ENCODE data around the gene TOMM5.

Gene TOMM5

GRCh38 chr9:37592108-37592951 is at the start of gene TOMM5:
Gene TOMM5, minus strand, starts transcription at chr9:37592597. Its CDS starts 65 bp downstream, at chr9:37592532.
- DNase-seq: peak; percentile 96

DNA sequence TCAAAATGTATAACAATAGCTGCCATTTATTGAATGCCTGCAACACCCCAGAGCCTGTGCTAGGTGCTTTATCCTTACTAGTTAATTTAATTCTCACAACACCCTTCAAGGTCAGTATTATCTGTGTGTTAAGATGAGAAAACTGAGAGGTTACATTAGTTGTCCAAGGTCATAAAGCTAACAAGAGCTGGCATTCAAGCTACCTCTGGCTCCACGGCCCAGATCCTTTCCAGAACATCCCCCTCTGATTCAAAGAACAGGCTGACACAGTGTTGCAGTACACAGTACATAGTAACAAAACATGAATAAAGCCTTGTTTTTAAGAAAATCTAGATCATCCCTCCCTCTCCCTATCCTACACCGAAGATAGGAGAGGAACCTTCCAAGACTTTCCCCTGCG is 48.9 kb upstream of the TOMM5 start:
- no peak for DNase-seq

GRCh38 chr9:37640246-37640645 is 47.8 kb upstream of the TOMM5 start:
- no peak for DNase-seq

GRCh38 chr9:37639841-37640240 is 47.4 kb upstream of the TOMM5 start:
- no peak for DNase-seq

DNA sequence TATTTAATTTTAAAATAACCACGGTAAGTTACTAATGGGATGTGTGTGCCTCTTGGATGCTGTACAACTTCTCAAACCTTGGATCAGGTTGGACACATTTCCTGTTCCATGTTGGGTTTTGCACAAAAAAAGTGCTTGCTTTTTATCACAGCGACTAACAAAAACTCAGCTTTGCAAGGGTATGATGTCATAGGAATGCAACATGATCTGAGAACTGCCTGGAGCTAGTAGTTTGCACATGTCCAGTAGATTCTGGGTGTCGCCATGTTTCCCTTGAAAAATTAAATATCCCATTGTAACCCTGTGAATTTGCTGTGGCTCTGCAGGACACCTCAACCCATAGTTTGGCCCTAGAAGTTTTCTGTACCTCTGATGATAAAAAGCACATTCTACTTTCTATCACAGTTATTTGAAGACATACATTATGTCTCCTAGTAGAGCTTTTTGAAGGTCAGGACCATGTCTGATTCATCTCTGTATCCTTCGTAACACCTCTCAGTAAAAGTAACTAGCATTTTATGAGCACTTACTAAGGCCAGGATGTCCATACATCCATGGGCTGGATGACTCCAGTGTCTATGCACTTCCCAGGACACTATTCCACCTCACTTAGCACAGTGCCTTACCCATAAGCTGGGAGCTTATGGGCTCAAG is 46.8 kb upstream of the TOMM5 start:
- DNase-seq: no peak

GRCh38 chr9:37636511-37637448 is 44.4 kb upstream of the TOMM5 start:
- DNase-seq: no peak

- no peak for DNase-seq
Observed at GRCh38 chr9:37635808-37636207, 43.4 kb upstream of the TOMM5 start.

DNA sequence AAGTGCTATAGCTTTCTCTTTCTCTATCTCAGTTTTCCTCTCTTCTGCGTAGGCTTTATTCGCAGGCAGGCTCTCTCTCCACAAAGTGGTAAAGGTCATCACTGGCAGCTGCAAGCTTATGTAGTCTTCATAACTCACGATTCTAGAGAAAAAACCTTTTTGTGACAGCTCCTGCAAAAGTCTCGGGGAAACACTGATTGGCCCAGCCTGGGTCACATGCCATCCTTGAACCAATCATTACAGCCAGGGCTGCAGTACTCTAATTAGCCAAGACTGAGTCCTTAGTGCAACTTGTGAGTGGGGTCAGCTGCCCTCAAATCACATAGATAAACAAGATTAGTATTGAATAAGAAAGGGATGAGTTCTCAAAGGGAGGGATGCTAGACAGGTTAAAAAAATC is 40.1 kb upstream of the TOMM5 start:
- DNase-seq: no peak

- no peak for DNase-seq
Observed at GRCh38 chr9:37626708-37627292, 34.4 kb upstream of the TOMM5 start.

GRCh38 chr9:37625758-37626147 is 33.4 kb upstream of the TOMM5 start:
- no peak for DNase-seq

DNA sequence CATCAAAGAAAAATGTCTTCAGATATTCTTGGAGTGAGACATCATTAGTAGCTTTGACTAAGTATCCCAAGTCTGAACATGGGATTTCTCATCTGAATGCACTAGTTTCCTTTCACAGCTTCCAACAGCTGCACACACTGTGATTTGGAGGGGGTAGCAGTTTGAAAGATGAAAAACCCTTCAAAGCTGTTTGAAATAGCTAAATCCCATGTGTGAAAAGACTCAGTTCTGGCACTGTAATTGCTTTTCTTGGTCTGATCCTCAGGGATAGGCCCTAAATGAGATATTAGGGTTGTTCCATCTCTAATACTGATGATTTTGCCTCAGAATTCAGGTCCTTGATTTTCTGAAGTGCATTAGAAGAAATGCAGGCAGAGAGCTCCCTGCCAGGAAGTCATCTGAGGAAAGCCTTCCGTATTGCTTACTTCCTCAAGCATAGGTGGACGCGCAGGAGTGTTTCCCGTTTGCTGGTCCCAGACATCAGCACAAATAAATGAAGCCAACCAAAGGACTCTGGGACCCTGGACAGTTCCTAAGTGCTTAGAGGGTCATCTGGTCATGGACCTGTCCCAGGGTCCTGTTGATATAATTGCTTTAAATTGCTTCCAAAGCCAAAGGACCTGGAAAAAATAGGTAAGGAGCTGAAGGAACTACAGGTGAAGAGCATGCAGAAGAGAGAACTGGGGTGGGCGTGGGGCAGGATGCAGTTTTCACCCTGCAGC is 32.8 kb upstream of the TOMM5 start:
- DNase-seq: no peak

DNA sequence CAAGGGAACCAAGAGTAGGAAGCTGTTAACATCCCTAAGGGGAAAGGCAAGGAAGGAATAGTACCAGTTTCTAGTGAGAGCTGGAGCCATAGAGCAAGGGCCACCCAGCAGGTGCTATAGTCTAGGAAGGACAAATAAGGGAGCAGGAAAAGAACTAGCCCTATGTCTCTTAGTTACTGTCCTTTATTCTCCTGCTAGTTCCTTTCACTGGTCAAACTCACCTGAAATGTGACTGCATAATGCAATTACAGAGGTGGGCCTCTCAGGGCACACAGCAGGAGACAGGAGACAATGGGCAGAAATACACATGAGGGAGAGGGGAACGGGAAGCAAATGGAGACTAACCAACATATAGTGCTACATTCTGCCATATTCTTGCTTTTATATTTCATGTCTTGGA is 31.7 kb upstream of the TOMM5 start:
- DNase-seq: no peak

- DNase-seq: no peak
Observed at GRCh38 chr9:37623267-37623666, 30.9 kb upstream of the TOMM5 start.

GRCh38 chr9:37622462-37622861 is 30.1 kb upstream of the TOMM5 start:
- no peak for DNase-seq

DNA sequence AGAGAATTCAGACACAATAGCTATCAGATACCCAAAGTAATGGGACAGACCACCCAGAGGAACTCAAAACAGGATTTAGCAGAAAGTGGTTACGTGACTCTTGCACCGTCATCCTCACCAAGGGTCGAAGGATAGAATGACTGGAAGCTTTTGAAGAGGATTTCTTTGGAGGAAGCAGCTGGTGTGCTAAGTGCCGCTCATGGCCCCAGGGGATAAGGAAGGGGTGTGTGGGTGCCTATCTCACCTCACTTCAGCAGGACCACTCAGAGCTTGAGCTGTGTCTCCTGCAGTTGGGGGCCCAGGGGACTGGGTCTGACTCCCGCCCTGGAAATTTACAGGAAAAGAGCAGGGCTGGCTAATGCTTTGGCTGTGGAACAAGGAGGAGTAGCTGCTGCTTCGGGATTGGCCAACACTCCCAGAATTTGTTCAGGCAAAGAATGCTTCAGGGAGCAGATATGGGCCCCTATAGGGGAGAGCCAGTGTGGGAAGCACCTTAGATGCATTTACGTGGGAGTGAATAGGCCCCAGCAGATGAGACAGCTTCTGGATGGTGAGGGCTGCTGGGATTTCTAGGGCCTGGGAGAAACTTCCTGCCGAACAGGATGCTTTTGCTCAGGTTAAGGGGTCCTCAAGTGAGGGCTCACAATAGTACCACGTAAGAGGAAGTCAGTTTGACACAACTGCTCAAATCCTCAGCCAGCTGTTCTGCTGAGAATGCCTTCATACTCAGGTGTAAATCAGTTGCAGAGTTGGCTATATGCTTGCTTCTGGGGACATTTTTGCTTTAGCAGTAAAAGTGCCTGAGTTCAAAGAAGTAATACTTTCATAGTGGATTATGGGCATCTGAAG is 29.1 kb upstream of the TOMM5 start:
- DNase-seq: no peak

DNA sequence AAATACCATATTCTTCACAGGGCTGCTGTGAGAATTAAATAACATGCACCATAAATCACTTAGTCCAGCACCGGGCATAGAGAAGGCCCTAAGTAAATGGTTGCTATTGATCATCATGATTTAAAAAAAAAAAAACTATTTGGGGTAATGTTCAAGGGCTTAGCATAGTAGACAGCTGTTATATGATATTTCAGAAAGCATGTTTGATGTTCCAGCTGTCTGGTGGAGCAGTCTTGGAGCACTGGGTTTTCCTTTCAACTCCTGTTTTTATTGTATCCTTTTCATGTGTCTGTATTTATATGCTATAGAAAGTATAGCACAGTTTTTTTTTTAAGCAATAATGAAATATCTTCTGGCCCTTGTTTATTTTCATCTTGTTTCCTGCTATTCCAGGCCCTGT is 28.0 kb upstream of the TOMM5 start:
- DNase-seq: no peak

DNA sequence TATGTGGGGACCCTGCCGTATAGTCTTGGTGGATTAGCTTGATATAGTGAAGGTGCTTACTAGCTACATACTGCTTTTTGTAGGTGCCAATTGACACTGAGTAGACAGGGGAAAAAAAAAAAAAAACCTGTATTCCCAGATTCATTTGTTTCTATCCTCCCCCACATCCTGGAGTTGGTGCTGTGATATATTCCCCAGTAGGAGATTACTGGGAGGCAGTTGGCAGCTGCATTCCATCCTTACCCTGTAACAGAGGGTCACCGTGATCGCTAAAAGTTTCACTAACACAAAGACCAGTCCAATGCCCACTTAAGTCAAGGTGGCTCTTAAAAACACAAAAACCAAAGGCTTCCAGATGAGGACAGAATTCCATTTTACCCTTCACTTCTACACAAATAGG is 27.4 kb upstream of the TOMM5 start:
- DNase-seq: no peak

GRCh38 chr9:37618817-37619216 is 26.4 kb upstream of the TOMM5 start:
- no peak for DNase-seq

DNA sequence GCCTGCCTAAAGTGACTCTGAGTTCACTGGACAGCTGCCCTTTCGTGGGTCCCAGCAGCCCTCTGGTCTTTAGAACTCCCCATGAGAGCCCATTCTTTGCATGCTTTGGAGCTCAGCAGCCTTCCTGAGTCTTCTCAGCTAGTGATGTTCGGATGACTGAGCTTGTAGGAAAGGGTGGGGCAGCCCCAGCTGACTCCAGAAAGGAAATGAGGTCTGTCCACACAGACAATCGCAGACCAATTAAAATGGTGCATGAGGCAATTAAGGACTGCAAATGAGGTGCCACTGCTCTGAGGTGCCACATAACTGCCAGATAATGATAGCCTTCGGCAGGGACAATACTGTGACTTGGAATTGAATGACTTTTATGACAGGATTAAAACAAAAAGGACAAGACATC is 25.4 kb upstream of the TOMM5 start:
- no peak for DNase-seq

DNA sequence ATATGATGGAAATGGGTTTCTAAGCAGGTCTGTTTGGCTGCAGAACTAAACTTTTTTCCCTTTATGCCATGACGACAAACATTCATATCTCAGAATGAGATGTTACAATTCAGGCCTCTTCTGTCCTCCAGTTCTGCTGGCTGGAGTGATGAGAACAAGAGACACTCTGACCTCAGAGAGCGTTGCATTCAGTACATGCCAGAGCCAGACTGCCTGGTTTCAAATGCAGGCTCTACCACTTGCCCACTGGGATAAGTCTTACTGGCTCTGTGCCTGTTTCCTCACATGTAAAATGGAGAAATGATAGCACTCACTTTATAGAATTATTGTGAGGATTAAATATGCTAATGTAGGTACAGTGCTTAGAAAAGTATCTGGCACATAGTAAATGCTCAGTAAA is 24.8 kb upstream of the TOMM5 start:
- no peak for DNase-seq

DNA sequence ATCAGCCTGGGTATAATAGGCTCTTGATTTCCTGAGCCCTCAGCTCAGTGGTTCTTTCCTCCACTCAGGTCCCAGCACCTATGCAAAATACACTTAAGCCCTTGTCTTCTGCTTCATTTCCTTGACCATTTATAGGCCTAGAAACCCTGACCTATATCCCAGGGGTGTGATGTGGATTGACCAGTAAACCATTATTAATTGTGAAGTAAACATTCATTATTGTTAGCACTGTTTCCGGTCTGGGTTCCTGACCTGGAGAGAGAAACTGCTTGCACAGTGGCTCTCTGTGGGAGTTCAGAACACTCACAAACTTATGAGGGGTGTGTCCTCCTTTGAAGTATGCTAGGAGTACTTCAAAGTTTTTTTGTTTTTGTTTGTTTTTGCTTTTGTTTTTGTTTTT is 19.6 kb upstream of the TOMM5 start:
- no peak for DNase-seq

All from activated CD4-positive, alpha-beta T cell treated with anti-CD3 and anti-CD28 coated beads for 48 hours (primary cell).